Neural cell (in vitro differentiated cells): ENCODE results near the gene DYNLRB1. TPM values are rescaled to one million over a fixed set of nuclear protein-coding genes. Genes with fewer than 3 reads are reported as not detected.

Experiments used
- H2AFZ ChIP-seq: fragments of 200-600, 300-800 bp; sonication (generic), shearing (Covaris generic); 2 replicates; pipeline ENCODE4 v1.6.0; 2014; ENCODE audit warnings: low read depth, mild to moderate bottlenecking, antibody characterized with exemption, low read length, moderate library complexity
- H3F3A ChIP-seq: fragments of 200-600 bp; shearing (Covaris generic); 2 replicates; pipeline ENCODE4 v1.6.1; 2016; ENCODE audit warnings: mild to moderate bottlenecking, moderate library complexity, mixed read lengths, antibody characterized with exemption, low read length; ENCODE audit not compliant: insufficient read depth, poor library complexity, severe bottlenecking
- H3K27ac ChIP-seq: fragments of 200-600, 300-800 bp; sonication (generic), shearing (Covaris generic); 2 replicates; pipeline ENCODE4 v1.5.1; 2014; ENCODE audit warnings: mild to moderate bottlenecking, low read length, moderate library complexity
- H3K27me3 ChIP-seq: fragments of 300-800, 200-600 bp; sonication (generic), shearing (Covaris generic); 2 replicates; pipeline ENCODE4 v1.6.0; 2014; ENCODE audit warnings: mild to moderate bottlenecking, low read depth, low read length, moderate library complexity; ENCODE audit not compliant: insufficient read depth
- H3K36me3 ChIP-seq: fragments of 300-800, 200-600 bp; sonication (generic), shearing (Covaris generic); 2 replicates; pipeline ENCODE4 v1.5.1; 2014; ENCODE audit warnings: mild to moderate bottlenecking, antibody characterized with exemption, low read length, moderate library complexity; ENCODE audit not compliant: insufficient read depth
- H3K4me2 ChIP-seq: fragments of 300-800, 200-600 bp; sonication (generic), shearing (Covaris generic); 2 replicates; pipeline ENCODE4 v1.6.0; 2014; ENCODE audit warnings: mild to moderate bottlenecking, low read length
- H3K4me3 ChIP-seq: fragments of 300-800, 200-600 bp; sonication (generic), shearing (Covaris generic); 2 replicates; pipeline ENCODE4 v1.5.1; 2014; ENCODE audit warnings: mild to moderate bottlenecking, low read length, moderate library complexity
- H3K79me2 ChIP-seq: fragments of 200-600 bp; shearing (Covaris generic); replicated peaks from 2 replicates; pipeline ENCODE4 v1.6.0; 2014; ENCODE audit warnings: mild to moderate bottlenecking, low read length, moderate library complexity; ENCODE audit not compliant: insufficient read depth
- H3K9ac ChIP-seq: fragments of 300-800, 200-600 bp; sonication (generic), shearing (Covaris generic); 2 replicates; pipeline ENCODE4 v1.6.1; 2016; ENCODE audit warnings: mild to moderate bottlenecking, low read length, mixed read lengths
- H3K9me2 ChIP-seq: fragments of 200-600 bp; shearing (Covaris generic); 2 replicates; pipeline ENCODE4 v1.6.1; 2016; ENCODE audit warnings: mild to moderate bottlenecking, low read length, mixed read lengths; ENCODE audit not compliant: insufficient read depth
- H3K9me3 ChIP-seq: fragments of 200-600, 300-800 bp; sonication (generic), shearing (Covaris generic); 2 replicates; pipeline ENCODE4 v1.6.1; 2016; ENCODE audit warnings: mild to moderate bottlenecking, mixed run types, low read length, moderate library complexity, mixed read lengths
- H4K20me1 ChIP-seq: fragments of 200-600 bp; shearing (Covaris generic); 2 replicates; pipeline ENCODE4 v1.6.1; 2016; ENCODE audit warnings: mild to moderate bottlenecking, mixed run types; ENCODE audit not compliant: insufficient read depth
- EP300 ChIP-seq: fragments of 450-650 bp; conservative IDR thresholded peaks from 2 replicates; pipeline ENCODE4 v1.6.1; 2014; ENCODE audit warnings: antibody characterized with exemption, mild to moderate bottlenecking, moderate library complexity; ENCODE audit not compliant: poor library complexity, severe bottlenecking
- EZH2 ChIP-seq: fragments of 200-600, 300-800 bp; shearing (Covaris generic), sonication (generic); IDR thresholded peaks from 2 replicates; pipeline ENCODE4 v1.6.1; 2014; ENCODE audit warnings: antibody characterized with exemption, low read length, borderline replicate concordance, mild to moderate bottlenecking; ENCODE audit not compliant: insufficient read depth, poor library complexity, severe bottlenecking
- MXI1 ChIP-seq: fragments of 450-650 bp; conservative IDR thresholded peaks from 2 replicates; pipeline ENCODE4 v1.6.1; 2014; ENCODE audit warnings: antibody characterized with exemption, mild to moderate bottlenecking; ENCODE audit not compliant: poor library complexity, severe bottlenecking
- POLR2AphosphoS5 ChIP-seq: IDR thresholded peaks from 2 replicates; pipeline ENCODE4 v1.6.1; 2012
- RAD21 ChIP-seq: fragments of 450-650 bp; conservative IDR thresholded peaks from 2 replicates; pipeline ENCODE4 v1.6.1; 2014; ENCODE audit warnings: antibody characterized with exemption, mild to moderate bottlenecking, moderate library complexity
- SMC3 ChIP-seq: fragments of 450-650 bp; conservative IDR thresholded peaks from 2 replicates; pipeline ENCODE4 v1.6.1; 2014; ENCODE audit warnings: antibody characterized with exemption, mild to moderate bottlenecking, moderate library complexity; ENCODE audit not compliant: poor library complexity
- TAF1 ChIP-seq: IDR thresholded peaks from 2 replicates; pipeline ENCODE4 v1.6.1; 2012; ENCODE audit warnings: low read depth
- polyA plus RNA-seq: library from polyadenylated mRNA; depleted of rRNA; stranded (reverse); fragments of >200 nt; gene quantifications from 2 replicates; pipeline ENCODE4 v1.2.3, GENCODE V29; 2014
- TF ChIP-seq, protein P1 (sequence below): fragments of 450-650 bp; IDR thresholded peaks from 2 replicates; pipeline ENCODE4 v1.5.1; 2014; ENCODE audit warnings: antibody characterized with exemption, mild to moderate bottlenecking, moderate library complexity; ENCODE audit not compliant: poor library complexity, severe bottlenecking
- TF ChIP-seq, protein P2 (sequence below): IDR thresholded peaks from 2 replicates; pipeline ENCODE4 v1.6.1; 2012; ENCODE audit warnings: borderline replicate concordance

The DYNLRB1 gene
- polyA plus RNA-seq, 1 donor from 2014 or later: 103 TPM

DNA sequence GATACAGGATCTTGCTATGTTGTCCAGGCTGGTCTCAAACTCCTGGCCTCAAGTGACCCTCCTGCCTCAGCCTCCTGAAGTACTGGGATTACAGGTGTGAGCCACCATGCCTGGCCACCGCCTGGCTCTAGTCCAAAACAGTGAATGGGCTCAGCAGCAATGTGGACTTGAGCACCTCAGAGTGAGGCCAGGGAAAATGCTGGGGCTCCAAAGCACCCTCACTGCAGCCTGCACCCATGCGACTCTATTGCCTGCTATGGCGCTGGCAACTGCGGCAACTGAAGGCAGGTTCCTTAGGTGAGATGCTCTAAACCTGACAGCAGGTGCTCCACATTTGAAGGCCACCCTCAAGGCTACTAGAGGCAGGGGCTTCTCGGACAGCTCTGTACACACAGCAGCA, 68.8 kb downstream of the DYNLRB1 start:
- no peaks in the 10 kb centered on the region for H3K9me3 ChIP-seq
- H3K27ac ChIP-seq: no peak overlapping the region
- no peaks in the 10 kb centered on the region for H3K27me3 ChIP-seq
- no peak overlapping the region for H3K4me3 ChIP-seq
- no peaks in the 10 kb centered on the region for H3K79me2 ChIP-seq
- no peaks in the 10 kb centered on the region for H3K9me2 ChIP-seq
- no peaks in the 10 kb centered on the region for H3F3A ChIP-seq
- H3K36me3 ChIP-seq: peaks cover 5% of the 10 kb centered on the region
- H3K9ac ChIP-seq: no peak overlapping the region
- no peaks in the 10 kb centered on the region for H4K20me1 ChIP-seq
- no peak overlapping the region for H2AFZ ChIP-seq
- H3K4me2 ChIP-seq: no peak overlapping the region
- TF ChIP-seq EP300 (no peak), TAF1 (no peak), SMC3 (no peak), POLR2AphosphoS5 (no peak), MXI1 (no peak), RAD21 (no peak), EZH2 (no peak)
- TF ChIP-seq, protein P1, sequence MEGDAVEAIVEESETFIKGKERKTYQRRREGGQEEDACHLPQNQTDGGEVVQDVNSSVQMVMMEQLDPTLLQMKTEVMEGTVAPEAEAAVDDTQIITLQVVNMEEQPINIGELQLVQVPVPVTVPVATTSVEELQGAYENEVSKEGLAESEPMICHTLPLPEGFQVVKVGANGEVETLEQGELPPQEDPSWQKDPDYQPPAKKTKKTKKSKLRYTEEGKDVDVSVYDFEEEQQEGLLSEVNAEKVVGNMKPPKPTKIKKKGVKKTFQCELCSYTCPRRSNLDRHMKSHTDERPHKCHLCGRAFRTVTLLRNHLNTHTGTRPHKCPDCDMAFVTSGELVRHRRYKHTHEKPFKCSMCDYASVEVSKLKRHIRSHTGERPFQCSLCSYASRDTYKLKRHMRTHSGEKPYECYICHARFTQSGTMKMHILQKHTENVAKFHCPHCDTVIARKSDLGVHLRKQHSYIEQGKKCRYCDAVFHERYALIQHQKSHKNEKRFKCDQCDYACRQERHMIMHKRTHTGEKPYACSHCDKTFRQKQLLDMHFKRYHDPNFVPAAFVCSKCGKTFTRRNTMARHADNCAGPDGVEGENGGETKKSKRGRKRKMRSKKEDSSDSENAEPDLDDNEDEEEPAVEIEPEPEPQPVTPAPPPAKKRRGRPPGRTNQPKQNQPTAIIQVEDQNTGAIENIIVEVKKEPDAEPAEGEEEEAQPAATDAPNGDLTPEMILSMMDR: no peak
- TF ChIP-seq, protein P2, sequence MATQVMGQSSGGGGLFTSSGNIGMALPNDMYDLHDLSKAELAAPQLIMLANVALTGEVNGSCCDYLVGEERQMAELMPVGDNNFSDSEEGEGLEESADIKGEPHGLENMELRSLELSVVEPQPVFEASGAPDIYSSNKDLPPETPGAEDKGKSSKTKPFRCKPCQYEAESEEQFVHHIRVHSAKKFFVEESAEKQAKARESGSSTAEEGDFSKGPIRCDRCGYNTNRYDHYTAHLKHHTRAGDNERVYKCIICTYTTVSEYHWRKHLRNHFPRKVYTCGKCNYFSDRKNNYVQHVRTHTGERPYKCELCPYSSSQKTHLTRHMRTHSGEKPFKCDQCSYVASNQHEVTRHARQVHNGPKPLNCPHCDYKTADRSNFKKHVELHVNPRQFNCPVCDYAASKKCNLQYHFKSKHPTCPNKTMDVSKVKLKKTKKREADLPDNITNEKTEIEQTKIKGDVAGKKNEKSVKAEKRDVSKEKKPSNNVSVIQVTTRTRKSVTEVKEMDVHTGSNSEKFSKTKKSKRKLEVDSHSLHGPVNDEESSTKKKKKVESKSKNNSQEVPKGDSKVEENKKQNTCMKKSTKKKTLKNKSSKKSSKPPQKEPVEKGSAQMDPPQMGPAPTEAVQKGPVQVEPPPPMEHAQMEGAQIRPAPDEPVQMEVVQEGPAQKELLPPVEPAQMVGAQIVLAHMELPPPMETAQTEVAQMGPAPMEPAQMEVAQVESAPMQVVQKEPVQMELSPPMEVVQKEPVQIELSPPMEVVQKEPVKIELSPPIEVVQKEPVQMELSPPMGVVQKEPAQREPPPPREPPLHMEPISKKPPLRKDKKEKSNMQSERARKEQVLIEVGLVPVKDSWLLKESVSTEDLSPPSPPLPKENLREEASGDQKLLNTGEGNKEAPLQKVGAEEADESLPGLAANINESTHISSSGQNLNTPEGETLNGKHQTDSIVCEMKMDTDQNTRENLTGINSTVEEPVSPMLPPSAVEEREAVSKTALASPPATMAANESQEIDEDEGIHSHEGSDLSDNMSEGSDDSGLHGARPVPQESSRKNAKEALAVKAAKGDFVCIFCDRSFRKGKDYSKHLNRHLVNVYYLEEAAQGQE: no peak

DNA sequence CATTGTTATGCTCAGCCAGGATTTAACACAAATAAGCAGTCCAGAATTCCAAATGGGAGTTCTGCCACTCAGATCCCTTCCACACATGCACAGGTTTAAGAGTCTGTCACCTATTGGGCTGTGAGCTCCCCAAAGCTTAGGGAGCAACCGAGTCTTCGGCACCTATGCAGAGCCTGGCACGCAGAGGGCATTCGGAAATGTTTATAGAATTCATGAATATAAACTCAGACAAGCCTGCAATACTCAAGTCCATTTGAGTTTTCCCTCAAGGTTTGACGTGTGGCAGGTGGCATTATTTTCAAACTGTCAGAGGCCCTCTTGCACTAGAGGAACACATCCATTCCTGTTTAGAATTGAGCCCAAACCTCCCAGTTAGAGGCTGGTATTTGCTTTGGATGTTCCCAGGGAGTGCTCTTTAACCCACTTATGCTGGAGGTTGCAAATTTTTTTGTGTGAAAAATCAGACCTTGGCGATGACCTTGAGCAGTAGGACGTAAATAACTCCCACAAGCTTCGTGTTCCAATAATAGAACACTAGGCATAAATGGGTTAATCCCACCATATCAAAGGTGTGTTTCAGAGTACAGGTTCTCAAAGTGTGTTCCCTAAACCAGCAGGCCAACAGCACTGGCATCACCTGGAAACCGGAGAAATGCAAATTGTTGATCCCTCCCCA, 70.4 kb downstream of the DYNLRB1 start:
- no peaks in the 10 kb centered on the region for H3F3A ChIP-seq
- TF ChIP-seq RAD21 (no peak), EZH2 (no peak), MXI1 (no peak), EP300 (no peak), SMC3 (no peak), POLR2AphosphoS5 (no peak), TAF1 (no peak)
- TF ChIP-seq, protein P1: no peak
- TF ChIP-seq, protein P2: no peak
- H3K27ac ChIP-seq: no peak overlapping the region
- no peak overlapping the region for H3K4me2 ChIP-seq
- no peaks in the 10 kb centered on the region for H4K20me1 ChIP-seq
- H3K9me3 ChIP-seq: no peaks in the 10 kb centered on the region
- H3K4me3 ChIP-seq: no peak overlapping the region
- no peak overlapping the region for H2AFZ ChIP-seq
- H3K9me2 ChIP-seq: no peaks in the 10 kb centered on the region
- H3K9ac ChIP-seq: no peak overlapping the region
- H3K36me3 ChIP-seq: peaks cover 5% of the 10 kb centered on the region
- no peaks in the 10 kb centered on the region for H3K27me3 ChIP-seq
- no peaks in the 10 kb centered on the region for H3K79me2 ChIP-seq
